ENCODE measurements around the gene PRIM1. TPM values are rescaled to one million over a fixed set of nuclear protein-coding genes. Genes with fewer than 3 reads are reported as not detected.
A peak's percentile ranks its signal among the peaks of the same experiment; 100 is the strongest.

Gene PRIM1
- total and polyA plus RNA-seq, 2 of the 4 experiments (the other 2 are of a cell fraction) = 8.6 to 12.0 TPM

GRCh38 chr12:56768424-56768823 is 16.3 kb upstream of the PRIM1 start:
- peak; percentile 72 for TF ChIP-seq CEBPB (IDR thresholded peaks at IDR 0.05; ENCODE audit: low read depth, low read length)
- TF ChIP-seq RFX5 (IDR thresholded peaks at IDR 0.05; ENCODE audit: low read depth, low read length) = no peak
- no peak for TF ChIP-seq RAD21 (IDR thresholded peaks at IDR 0.05; ENCODE audit: low read length)
- no peak overlapping the region for H3K27ac ChIP-seq (ENCODE audit: insufficient read depth, low read length)
- H3K36me3 ChIP-seq (ENCODE audit: control insufficient read depth, insufficient read depth, low read length) = no peaks in the 10 kb centered on the region
- dilution Hi-C loops (cut with HindIII; ENCODE audit: low sequenced_read_pairs, unreplicated experiment) = no loop called here
- no peak overlapping the region for H3K56ac ChIP-seq (ENCODE audit: extremely low read depth, insufficient read depth, low read length)
- no peak overlapping the region for H3K4me2 ChIP-seq (ENCODE audit: low read depth, low read length)
- no peak overlapping the region for H3K14ac ChIP-seq (replicated peaks; ENCODE audit: low read depth, low read length)
- H2AK5ac ChIP-seq (ENCODE audit: low read depth, low read length) = no peak overlapping the region
- intact Hi-C loops (cut with micrococcal nuclease) = no loop called here
- no TSS peak for BruUV-seq (replicated peaks)
- H2AFZ ChIP-seq (replicated peaks; ENCODE audit: low read length, poor library complexity) = no peak overlapping the region
- H2BK5ac ChIP-seq (ENCODE audit: low read depth, low read length, poor library complexity, severe bottlenecking) = no peak overlapping the region
- H3K9ac ChIP-seq (ENCODE audit: low read depth, low read length) = no peak overlapping the region
- H2BK120ac ChIP-seq (ENCODE audit: low read depth, low read length) = no peak overlapping the region
- peaks cover 0 to 3% of the 10 kb centered on the region in 2 experiments; a peak in 1 of 4 replicates for H3K79me1 ChIP-seq (ENCODE audit: low read depth in 1 of 2, low read length in 2 of 2)
- H3K27me3 ChIP-seq (ENCODE audit: control insufficient read depth, insufficient read depth, low read length) = no peaks in the 10 kb centered on the region; the same call in 1 of the 2 replicates
- no peaks in the 10 kb centered on the region; the same call in 1 of the 2 replicates for H3K4me1 ChIP-seq (ENCODE audit: control insufficient read depth, insufficient read depth, low read length)
- no peak overlapping the region for H4K5ac ChIP-seq (ENCODE audit: low read depth, low read length)
- 75% methylated on average over 5 of the region's 5 CpGs; no CpG with 5 or more reads in 1 of the 2 experiments for WGBS, 2 experiments (ENCODE audit: extremely low coverage in 2 of 2, insufficient read length in 1 of 2)
- no peak overlapping the region for H2AK9ac ChIP-seq (replicated peaks; ENCODE audit: low read depth, low read length, poor library complexity)
- no peak overlapping the region for H3K23ac ChIP-seq (ENCODE audit: low read depth, low read length)
- H3K4ac ChIP-seq (ENCODE audit: low read depth, low read length) = no peak overlapping the region
- ATAC-seq (ENCODE audit: low read depth) = no peak
- DNase-seq = no peak
- CTCF ChIA-PET = no interaction called here
- H3K9me1 ChIP-seq (ENCODE audit: insufficient read depth, low read length) = 0 out of 2 replicates have a peak, but pooled peaks cover 3% of the 10 kb centered on the region
- no peak overlapping the region for H3K4me3 ChIP-seq (ENCODE audit: insufficient read depth, low read depth, low read length)
- H3K18ac ChIP-seq (ENCODE audit: low read depth, low read length) = no peak overlapping the region
- POLR2A ChIA-PET (ENCODE audit: unreplicated experiment) = no interaction called here
- H4K8ac ChIP-seq (ENCODE audit: low read depth in 2 of 2, low read length in 2 of 2) = no peak overlapping the region
- in situ Hi-C loops (cut with MboI; ENCODE audit: low sequenced_read_pairs) = no loop called here
- no peaks in the 10 kb centered on the region for H3K9me3 ChIP-seq (ENCODE audit: control insufficient read depth, insufficient read depth, low read length)
- no peaks in the 10 kb centered on the region for H4K20me1 ChIP-seq (ENCODE audit: insufficient read depth, low read length)
- no peak overlapping the region for H2BK20ac ChIP-seq (ENCODE audit: low read depth, low read length)
- no peak overlapping the region for H4K91ac ChIP-seq (ENCODE audit: insufficient read depth, low read depth, low read length)
- no peak overlapping the region for H2BK15ac ChIP-seq (ENCODE audit: low read depth, low read length)

All from IMR-90 (cell line).